WTC11 (cell line): ENCODE results near the gene ROBO1. TPM values are rescaled to one million over a fixed set of nuclear protein-coding genes. Genes with fewer than 3 reads are reported as not detected.

Experiments used
- ATAC-seq: fragments of 200-7000 bp; cut with Tn5 transposase; 2 replicates; pipeline ENCODE4 v1.10.0; 2021; ENCODE audit warnings: mild to moderate bottlenecking, moderate library complexity
- CTCF ChIA-PET: fragments of 300-600 bp; sonication (Branson Sonifier 250); formaldehyde crosslinking; loops from one replicate; lab custom pipeline; 2021; ENCODE audit warnings: antibody characterized with exemption; lab: Charles Lee
- POLR2A ChIA-PET: fragments of 350-600 bp; sonication (Branson Sonifier 250); formaldehyde crosslinking; loops from one replicate; lab custom pipeline; 2021; ENCODE audit warnings: antibody characterized with exemption; lab: Charles Lee
- DNase-seq: peaks from one replicate; pipeline ENCODE4 v3.0.0; 2021; ENCODE audit warnings: low spot score
- H3K27ac Mint-ChIP-seq: 2 replicates; pipeline ENCODE4 v1.8.0; 2021; ENCODE audit warnings: mixed read lengths
- H3K27me3 Mint-ChIP-seq: 2 replicates; pipeline ENCODE4 v1.8.0; 2021; ENCODE audit warnings: low read depth, mild to moderate bottlenecking, moderate library complexity, mixed read lengths
- H3K36me3 Mint-ChIP-seq: 2 replicates; pipeline ENCODE4 v1.8.0; 2021; ENCODE audit warnings: mixed read lengths
- H3K4me1 Mint-ChIP-seq: 2 replicates; pipeline ENCODE4 v1.8.0; 2022; ENCODE audit warnings: mixed read lengths
- H3K4me3 Mint-ChIP-seq: 2 replicates; pipeline ENCODE4 v1.8.0; 2021; ENCODE audit warnings: mild to moderate bottlenecking, moderate library complexity, mixed read lengths
- H3K9me3 Mint-ChIP-seq: 2 replicates; pipeline ENCODE4 v1.8.0; 2021; ENCODE audit warnings: mixed read lengths
- EMX1 ChIP-seq: fragments of 250-450 bp; sonication (Bioruptor Pico); IDR thresholded peaks from 2 replicates; pipeline ENCODE4 v1.8.0; 2021; ENCODE audit warnings: mild to moderate bottlenecking
- HMGA2 ChIP-seq: fragments of 250-450 bp; sonication (Bioruptor Pico); IDR thresholded peaks from 2 replicates; pipeline ENCODE4 v1.4.0; 2021; ENCODE audit warnings: mild to moderate bottlenecking, moderate library complexity
- IRF2 ChIP-seq: sonication (generic); formaldehyde crosslinking; IDR thresholded peaks from 2 replicates; pipeline ENCODE4 v1.8.0; 2022; ENCODE audit warnings: low read depth, missing genetic modification reagents, borderline replicate concordance
- NFATC4 ChIP-seq: fragments of 250-450 bp; sonication (Bioruptor Pico); IDR thresholded peaks from 2 replicates; pipeline ENCODE4 v1.9.0; 2021; ENCODE audit warnings: mild to moderate bottlenecking
- NR2C2 ChIP-seq: sonication (generic); formaldehyde crosslinking; IDR thresholded peaks from 2 replicates; pipeline ENCODE4 v1.8.0; 2022; ENCODE audit warnings: mild to moderate bottlenecking, missing genetic modification reagents
- RORB ChIP-seq: fragments of 250-450 bp; sonication (Bioruptor Pico); IDR thresholded peaks from 2 replicates; pipeline ENCODE4 v1.9.0; 2021; ENCODE audit warnings: mild to moderate bottlenecking
- TEAD4 ChIP-seq: sonication (generic); formaldehyde crosslinking; IDR thresholded peaks from 2 replicates; pipeline ENCODE4 v1.8.0; 2022; ENCODE audit warnings: mild to moderate bottlenecking, missing genetic modification reagents
- ZMAT4 ChIP-seq: fragments of 250-450 bp; sonication (Bioruptor Pico); IDR thresholded peaks from 2 replicates; pipeline ENCODE4 v1.9.0; 2021; ENCODE audit warnings: mild to moderate bottlenecking
- ZNF281 ChIP-seq: sonication (generic); formaldehyde crosslinking; IDR thresholded peaks from 2 replicates; pipeline ENCODE4 v1.8.0; 2023; ENCODE audit warnings: mild to moderate bottlenecking, missing genetic modification reagents
- ZNF317 ChIP-seq: sonication (generic); formaldehyde crosslinking; IDR thresholded peaks from 2 replicates; pipeline ENCODE4 v1.8.1; 2023; ENCODE audit warnings: low read depth, mild to moderate bottlenecking, moderate library complexity, missing genetic modification reagents, borderline replicate concordance
- total RNA-seq: library from RNA; stranded (reverse); gene quantifications from 3 replicates; pipeline ENCODE4 v1.2.3, GENCODE V29; 2021
- TF ChIP-seq, protein P1 (sequence below): fragments of 250-450 bp; sonication (Bioruptor Pico); IDR thresholded peaks from 2 replicates; pipeline ENCODE4 v1.9.0; 2021; ENCODE audit warnings: mild to moderate bottlenecking, borderline replicate concordance
- TF ChIP-seq, protein P2 (sequence below): sonication (generic); formaldehyde crosslinking; IDR thresholded peaks from 2 replicates; pipeline ENCODE4 v1.8.1; 2023; ENCODE audit warnings: mild to moderate bottlenecking, missing genetic modification reagents, borderline replicate concordance
- TF ChIP-seq, protein P3 (sequence below): sonication (generic); formaldehyde crosslinking; IDR thresholded peaks from 2 replicates; pipeline ENCODE4 v1.8.1; 2022; ENCODE audit warnings: missing genetic modification reagents, borderline replicate concordance
- TF ChIP-seq, protein P4 (sequence below): sonication (generic); formaldehyde crosslinking; IDR thresholded peaks from 2 replicates; pipeline ENCODE4 v1.8.0; 2022; ENCODE audit warnings: mild to moderate bottlenecking, missing genetic modification reagents
- TF ChIP-seq, protein P5 (sequence below): fragments of 250-450 bp; sonication (Bioruptor Pico); IDR thresholded peaks from 2 replicates; pipeline ENCODE4 v1.9.0; 2021; ENCODE audit warnings: moderate library complexity, mild to moderate bottlenecking, inconsistent platforms, borderline replicate concordance
- TF ChIP-seq, protein P6 (sequence below): sonication (generic); formaldehyde crosslinking; IDR thresholded peaks from 2 replicates; pipeline ENCODE4 v1.8.0; 2022; ENCODE audit warnings: missing genetic modification reagents

Gene ROBO1
- total RNA-seq, 1 experiment from 2014 or later = 90.9 TPM

DNA sequence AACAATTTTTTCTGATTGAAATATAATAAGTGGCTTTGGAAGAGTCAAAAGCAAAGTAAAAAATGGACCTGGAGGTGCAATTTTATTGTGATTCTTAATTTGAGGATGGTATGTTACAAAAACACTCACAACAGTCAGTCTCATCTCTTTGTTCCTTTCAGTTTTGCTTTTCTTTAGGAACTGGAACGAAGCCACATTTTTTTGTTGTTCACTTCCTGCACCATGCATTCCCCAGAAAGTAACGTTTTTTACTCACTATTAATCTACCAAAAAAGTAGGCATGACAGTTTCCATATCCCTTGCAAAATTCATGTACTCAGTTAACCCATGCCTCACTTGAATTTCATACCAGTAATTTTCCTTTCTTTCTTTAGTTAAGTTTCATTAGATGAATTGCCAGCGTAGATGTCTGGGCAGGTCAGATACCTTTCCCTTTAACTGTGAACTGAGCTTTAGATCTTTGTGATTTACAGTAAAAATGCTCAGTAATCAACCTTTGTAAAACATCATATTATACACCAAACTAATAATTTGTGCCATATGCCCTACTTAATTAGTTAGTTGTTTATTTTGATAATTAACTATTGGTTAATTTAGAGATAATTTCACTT is 384.3 kb downstream of the ROBO1 start:
- DNase-seq = no peak
- Mint-ChIP-seq H3K9me3 (0 out of 2 replicates have a peak, but pooled peaks cover 4% of the 10 kb centered on the region), H3K4me3 (0 out of 2 replicates have a peak overlapping the region, but pooled peaks have one; percentile 1), H3K4me1 (peaks cover 37% of the 10 kb centered on the region), H3K36me3 (no peaks in the 10 kb centered on the region), H3K27ac (peak overlapping the region; percentile 78), H3K27me3 (no peaks in the 10 kb centered on the region)
- ChIA-PET CTCF (interaction anchor here (0.7 kb wide), 1 partner anchor 22 kb away, joined by 4 read pairs; no protein-coding TSS in a partner anchor), POLR2A (no interaction called here)
- ATAC-seq = no peak
- TF ChIP-seq RORB (CRISPR knock-in tag) = no peak
- TF ChIP-seq NR2C2 (CRISPR knock-in tag) = no peak
- TF ChIP-seq, protein P1, sequence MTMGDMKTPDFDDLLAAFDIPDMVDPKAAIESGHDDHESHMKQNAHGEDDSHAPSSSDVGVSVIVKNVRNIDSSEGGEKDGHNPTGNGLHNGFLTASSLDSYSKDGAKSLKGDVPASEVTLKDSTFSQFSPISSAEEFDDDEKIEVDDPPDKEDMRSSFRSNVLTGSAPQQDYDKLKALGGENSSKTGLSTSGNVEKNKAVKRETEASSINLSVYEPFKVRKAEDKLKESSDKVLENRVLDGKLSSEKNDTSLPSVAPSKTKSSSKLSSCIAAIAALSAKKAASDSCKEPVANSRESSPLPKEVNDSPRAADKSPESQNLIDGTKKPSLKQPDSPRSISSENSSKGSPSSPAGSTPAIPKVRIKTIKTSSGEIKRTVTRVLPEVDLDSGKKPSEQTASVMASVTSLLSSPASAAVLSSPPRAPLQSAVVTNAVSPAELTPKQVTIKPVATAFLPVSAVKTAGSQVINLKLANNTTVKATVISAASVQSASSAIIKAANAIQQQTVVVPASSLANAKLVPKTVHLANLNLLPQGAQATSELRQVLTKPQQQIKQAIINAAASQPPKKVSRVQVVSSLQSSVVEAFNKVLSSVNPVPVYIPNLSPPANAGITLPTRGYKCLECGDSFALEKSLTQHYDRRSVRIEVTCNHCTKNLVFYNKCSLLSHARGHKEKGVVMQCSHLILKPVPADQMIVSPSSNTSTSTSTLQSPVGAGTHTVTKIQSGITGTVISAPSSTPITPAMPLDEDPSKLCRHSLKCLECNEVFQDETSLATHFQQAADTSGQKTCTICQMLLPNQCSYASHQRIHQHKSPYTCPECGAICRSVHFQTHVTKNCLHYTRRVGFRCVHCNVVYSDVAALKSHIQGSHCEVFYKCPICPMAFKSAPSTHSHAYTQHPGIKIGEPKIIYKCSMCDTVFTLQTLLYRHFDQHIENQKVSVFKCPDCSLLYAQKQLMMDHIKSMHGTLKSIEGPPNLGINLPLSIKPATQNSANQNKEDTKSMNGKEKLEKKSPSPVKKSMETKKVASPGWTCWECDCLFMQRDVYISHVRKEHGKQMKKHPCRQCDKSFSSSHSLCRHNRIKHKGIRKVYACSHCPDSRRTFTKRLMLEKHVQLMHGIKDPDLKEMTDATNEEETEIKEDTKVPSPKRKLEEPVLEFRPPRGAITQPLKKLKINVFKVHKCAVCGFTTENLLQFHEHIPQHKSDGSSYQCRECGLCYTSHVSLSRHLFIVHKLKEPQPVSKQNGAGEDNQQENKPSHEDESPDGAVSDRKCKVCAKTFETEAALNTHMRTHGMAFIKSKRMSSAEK = no peak
- TF ChIP-seq ZNF317 (CRISPR knock-in tag) = no peak
- no peak for TF ChIP-seq ZMAT4
- TF ChIP-seq NFATC4 (CRISPR knock-in tag) = no peak
- no peak for TF ChIP-seq IRF2 (CRISPR knock-in tag)
- no peak for TF ChIP-seq ZNF281

DNA sequence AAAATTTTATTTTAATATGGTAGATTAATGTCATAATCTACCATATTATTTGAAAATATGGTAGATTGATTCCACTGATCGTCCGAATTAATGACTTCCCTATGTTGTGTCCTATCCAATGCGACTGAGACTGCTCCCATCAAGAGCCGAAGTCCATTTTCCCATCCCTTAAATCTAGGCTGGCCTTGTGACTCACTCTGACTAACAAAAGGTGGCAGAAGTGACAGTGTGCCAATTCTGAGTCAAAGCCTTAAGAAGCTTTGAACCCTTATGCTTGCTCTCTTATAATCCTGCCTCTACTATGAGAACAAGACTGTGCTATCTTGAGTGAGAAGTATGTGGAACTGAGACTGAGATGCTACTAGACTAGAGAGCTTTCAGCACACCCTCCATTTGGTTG is 387.2 kb downstream of the ROBO1 start:
- Mint-ChIP-seq H3K27ac (no peak overlapping the region), H3K36me3 (no peaks in the 10 kb centered on the region)
- CTCF ChIA-PET = no interaction called here
- TF ChIP-seq, protein P2, sequence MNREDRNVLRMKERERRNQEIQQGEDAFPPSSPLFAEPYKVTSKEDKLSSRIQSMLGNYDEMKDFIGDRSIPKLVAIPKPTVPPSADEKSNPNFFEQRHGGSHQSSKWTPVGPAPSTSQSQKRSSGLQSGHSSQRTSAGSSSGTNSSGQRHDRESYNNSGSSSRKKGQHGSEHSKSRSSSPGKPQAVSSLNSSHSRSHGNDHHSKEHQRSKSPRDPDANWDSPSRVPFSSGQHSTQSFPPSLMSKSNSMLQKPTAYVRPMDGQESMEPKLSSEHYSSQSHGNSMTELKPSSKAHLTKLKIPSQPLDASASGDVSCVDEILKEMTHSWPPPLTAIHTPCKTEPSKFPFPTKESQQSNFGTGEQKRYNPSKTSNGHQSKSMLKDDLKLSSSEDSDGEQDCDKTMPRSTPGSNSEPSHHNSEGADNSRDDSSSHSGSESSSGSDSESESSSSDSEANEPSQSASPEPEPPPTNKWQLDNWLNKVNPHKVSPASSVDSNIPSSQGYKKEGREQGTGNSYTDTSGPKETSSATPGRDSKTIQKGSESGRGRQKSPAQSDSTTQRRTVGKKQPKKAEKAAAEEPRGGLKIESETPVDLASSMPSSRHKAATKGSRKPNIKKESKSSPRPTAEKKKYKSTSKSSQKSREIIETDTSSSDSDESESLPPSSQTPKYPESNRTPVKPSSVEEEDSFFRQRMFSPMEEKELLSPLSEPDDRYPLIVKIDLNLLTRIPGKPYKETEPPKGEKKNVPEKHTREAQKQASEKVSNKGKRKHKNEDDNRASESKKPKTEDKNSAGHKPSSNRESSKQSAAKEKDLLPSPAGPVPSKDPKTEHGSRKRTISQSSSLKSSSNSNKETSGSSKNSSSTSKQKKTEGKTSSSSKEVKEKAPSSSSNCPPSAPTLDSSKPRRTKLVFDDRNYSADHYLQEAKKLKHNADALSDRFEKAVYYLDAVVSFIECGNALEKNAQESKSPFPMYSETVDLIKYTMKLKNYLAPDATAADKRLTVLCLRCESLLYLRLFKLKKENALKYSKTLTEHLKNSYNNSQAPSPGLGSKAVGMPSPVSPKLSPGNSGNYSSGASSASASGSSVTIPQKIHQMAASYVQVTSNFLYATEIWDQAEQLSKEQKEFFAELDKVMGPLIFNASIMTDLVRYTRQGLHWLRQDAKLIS (CRISPR knock-in tag) = no peak
- TF ChIP-seq, protein P3, sequence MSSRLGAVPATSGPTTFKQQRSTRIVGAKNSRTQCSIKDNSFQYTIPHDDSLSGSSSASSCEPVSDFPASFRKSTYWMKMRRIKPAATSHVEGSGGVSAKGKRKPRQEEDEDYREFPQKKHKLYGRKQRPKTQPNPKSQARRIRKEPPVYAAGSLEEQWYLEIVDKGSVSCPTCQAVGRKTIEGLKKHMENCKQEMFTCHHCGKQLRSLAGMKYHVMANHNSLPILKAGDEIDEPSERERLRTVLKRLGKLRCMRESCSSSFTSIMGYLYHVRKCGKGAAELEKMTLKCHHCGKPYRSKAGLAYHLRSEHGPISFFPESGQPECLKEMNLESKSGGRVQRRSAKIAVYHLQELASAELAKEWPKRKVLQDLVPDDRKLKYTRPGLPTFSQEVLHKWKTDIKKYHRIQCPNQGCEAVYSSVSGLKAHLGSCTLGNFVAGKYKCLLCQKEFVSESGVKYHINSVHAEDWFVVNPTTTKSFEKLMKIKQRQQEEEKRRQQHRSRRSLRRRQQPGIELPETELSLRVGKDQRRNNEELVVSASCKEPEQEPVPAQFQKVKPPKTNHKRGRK (CRISPR knock-in tag) = no peak
- TF ChIP-seq HMGA2 (CRISPR knock-in tag) = no peak
- no peak for TF ChIP-seq TEAD4
- TF ChIP-seq, protein P4, sequence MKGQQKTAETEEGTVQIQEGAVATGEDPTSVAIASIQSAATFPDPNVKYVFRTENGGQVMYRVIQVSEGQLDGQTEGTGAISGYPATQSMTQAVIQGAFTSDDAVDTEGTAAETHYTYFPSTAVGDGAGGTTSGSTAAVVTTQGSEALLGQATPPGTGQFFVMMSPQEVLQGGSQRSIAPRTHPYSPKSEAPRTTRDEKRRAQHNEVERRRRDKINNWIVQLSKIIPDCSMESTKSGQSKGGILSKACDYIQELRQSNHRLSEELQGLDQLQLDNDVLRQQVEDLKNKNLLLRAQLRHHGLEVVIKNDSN (CRISPR knock-in tag) = no peak
- TF ChIP-seq EMX1 (CRISPR knock-in tag) = no peak
- TF ChIP-seq, protein P5, sequence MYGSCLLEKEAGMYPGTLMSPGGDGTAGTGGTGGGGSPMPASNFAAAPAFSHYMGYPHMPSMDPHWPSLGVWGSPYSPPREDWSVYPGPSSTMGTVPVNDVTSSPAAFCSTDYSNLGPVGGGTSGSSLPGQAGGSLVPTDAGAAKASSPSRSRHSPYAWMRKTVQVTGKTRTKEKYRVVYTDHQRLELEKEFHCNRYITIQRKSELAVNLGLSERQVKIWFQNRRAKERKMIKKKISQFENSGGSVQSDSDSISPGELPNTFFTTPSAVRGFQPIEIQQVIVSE = no peak
- TF ChIP-seq, protein P6, sequence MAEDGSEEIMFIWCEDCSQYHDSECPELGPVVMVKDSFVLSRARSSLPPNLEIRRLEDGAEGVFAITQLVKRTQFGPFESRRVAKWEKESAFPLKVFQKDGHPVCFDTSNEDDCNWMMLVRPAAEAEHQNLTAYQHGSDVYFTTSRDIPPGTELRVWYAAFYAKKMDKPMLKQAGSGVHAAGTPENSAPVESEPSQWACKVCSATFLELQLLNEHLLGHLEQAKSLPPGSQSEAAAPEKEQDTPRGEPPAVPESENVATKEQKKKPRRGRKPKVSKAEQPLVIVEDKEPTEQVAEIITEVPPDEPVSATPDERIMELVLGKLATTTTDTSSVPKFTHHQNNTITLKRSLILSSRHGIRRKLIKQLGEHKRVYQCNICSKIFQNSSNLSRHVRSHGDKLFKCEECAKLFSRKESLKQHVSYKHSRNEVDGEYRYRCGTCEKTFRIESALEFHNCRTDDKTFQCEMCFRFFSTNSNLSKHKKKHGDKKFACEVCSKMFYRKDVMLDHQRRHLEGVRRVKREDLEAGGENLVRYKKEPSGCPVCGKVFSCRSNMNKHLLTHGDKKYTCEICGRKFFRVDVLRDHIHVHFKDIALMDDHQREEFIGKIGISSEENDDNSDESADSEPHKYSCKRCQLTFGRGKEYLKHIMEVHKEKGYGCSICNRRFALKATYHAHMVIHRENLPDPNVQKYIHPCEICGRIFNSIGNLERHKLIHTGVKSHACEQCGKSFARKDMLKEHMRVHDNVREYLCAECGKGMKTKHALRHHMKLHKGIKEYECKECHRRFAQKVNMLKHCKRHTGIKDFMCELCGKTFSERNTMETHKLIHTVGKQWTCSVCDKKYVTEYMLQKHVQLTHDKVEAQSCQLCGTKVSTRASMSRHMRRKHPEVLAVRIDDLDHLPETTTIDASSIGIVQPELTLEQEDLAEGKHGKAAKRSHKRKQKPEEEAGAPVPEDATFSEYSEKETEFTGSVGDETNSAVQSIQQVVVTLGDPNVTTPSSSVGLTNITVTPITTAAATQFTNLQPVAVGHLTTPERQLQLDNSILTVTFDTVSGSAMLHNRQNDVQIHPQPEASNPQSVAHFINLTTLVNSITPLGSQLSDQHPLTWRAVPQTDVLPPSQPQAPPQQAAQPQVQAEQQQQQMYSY (CRISPR knock-in tag) = no peak

More for the DNA sequence above, 387.2 kb downstream of the ROBO1 start:
- DNase-seq (no peak), ATAC-seq (no peak)
- H3K27me3 Mint-ChIP-seq = no peaks in the 10 kb centered on the region
- peaks cover 8% of the 10 kb centered on the region; the same call in 1 of the 2 replicates for H3K9me3 Mint-ChIP-seq
- H3K4me1 Mint-ChIP-seq = peaks cover 38% of the 10 kb centered on the region
- no peak overlapping the region for H3K4me3 Mint-ChIP-seq
- POLR2A ChIA-PET = no interaction called here
